Gastrocnemius medialis (tissue), 4 donors: ENCODE results near the gene CLSTN1.
"Not testable (repeated sequence)": the region's sequence is repeated elsewhere in the genome, so short reads cannot be mapped to it uniquely, and the experiment has no call there.

Experiments used
- POLR2A ChIP-seq, 2 donors: fragments of 450-650 bp; IDR thresholded peaks; one replicate each; pipeline ENCODE4 v1.6.1; 2017; ENCODE audit warnings: antibody characterized with exemption in 2 of 2, mild to moderate bottlenecking in 2 of 2, moderate library complexity in 2 of 2
- TF ChIP-seq, protein P1 (sequence below), 5 experiments: fragments of 450-650 bp in 3 of 5; fragments of 200-600 bp in 2 of 5; sonication (generic) in 2 of 5; IDR thresholded peaks in 4 of 5; conservative IDR thresholded peaks in 1 of 5; 1 replicate in 4 of 5; 2 replicates in 1 of 5; pipeline ENCODE4 v1.5.1; 2016 to 2019; ENCODE audit warnings: antibody characterized with exemption in 5 of 5, mild to moderate bottlenecking in 3 of 5, moderate library complexity in 3 of 5

DNA sequence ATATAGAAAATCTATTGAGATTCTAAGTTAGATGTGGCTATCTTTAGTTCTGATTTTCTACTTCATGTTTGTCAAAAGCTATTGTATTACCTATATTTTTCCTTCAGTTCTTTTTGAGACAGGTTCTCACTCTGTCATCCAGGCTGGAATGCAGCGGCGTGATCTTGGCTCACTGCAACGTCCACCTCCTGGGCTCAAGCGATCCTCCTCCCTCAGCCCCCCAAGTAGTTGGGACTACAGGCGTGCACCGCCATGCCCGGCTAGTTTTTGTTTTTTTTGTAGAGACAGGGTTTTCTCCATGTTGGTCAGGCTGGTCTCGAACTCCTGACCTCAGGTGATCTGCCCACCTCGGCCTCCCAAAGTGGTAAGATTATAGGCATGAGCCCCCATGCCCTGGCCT is 75.4 kb downstream of the CLSTN1 start:
- TF ChIP-seq, protein P1, sequence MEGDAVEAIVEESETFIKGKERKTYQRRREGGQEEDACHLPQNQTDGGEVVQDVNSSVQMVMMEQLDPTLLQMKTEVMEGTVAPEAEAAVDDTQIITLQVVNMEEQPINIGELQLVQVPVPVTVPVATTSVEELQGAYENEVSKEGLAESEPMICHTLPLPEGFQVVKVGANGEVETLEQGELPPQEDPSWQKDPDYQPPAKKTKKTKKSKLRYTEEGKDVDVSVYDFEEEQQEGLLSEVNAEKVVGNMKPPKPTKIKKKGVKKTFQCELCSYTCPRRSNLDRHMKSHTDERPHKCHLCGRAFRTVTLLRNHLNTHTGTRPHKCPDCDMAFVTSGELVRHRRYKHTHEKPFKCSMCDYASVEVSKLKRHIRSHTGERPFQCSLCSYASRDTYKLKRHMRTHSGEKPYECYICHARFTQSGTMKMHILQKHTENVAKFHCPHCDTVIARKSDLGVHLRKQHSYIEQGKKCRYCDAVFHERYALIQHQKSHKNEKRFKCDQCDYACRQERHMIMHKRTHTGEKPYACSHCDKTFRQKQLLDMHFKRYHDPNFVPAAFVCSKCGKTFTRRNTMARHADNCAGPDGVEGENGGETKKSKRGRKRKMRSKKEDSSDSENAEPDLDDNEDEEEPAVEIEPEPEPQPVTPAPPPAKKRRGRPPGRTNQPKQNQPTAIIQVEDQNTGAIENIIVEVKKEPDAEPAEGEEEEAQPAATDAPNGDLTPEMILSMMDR (IDR thresholded peaks at IDR 0.05 in 4 of 5, conservative IDR thresholded peaks at IDR 0.05 in 1 of 5), result not testable (repeated sequence)
- TF ChIP-seq POLR2A (IDR thresholded peaks at IDR 0.05), result not testable (repeated sequence)
